PC-9 (cell line): ENCODE results near the gene DUSP16.

Source experiments
- EZH2 ChIP-seq: fragments of 200-600 bp; sonication (generic); IDR thresholded peaks from 2 replicates; pipeline ENCODE4 v1.8.0; 2017; ENCODE audit warnings: antibody characterized with exemption, low read depth
- TF ChIP-seq, protein P1 (sequence below): fragments of 200-600 bp; sonication (generic); conservative IDR thresholded peaks from 2 replicates; pipeline ENCODE4 v1.6.1; 2017; ENCODE audit warnings: mixed run types, antibody characterized with exemption, mild to moderate bottlenecking, moderate library complexity

DNA sequence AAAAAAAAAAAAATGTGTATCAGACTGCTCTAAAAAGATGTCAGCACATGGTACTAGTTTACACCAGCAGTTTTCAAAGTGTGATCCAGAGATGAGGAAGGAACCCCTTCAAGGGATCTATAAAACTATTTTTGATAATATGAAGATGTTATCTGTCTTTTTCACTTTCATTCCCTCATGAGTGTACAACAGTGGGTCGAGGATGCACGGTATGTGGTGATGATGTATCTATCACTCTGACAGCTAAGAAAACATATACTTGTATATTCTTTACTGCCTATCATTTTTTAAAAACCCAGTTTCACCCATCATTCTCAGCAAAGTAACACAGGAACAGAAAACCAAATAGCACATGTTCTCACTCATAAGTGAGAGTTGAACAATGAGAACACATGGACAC lies 12.4 kb downstream of the DUSP16 start:
- TF ChIP-seq, protein P1, sequence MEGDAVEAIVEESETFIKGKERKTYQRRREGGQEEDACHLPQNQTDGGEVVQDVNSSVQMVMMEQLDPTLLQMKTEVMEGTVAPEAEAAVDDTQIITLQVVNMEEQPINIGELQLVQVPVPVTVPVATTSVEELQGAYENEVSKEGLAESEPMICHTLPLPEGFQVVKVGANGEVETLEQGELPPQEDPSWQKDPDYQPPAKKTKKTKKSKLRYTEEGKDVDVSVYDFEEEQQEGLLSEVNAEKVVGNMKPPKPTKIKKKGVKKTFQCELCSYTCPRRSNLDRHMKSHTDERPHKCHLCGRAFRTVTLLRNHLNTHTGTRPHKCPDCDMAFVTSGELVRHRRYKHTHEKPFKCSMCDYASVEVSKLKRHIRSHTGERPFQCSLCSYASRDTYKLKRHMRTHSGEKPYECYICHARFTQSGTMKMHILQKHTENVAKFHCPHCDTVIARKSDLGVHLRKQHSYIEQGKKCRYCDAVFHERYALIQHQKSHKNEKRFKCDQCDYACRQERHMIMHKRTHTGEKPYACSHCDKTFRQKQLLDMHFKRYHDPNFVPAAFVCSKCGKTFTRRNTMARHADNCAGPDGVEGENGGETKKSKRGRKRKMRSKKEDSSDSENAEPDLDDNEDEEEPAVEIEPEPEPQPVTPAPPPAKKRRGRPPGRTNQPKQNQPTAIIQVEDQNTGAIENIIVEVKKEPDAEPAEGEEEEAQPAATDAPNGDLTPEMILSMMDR, result no peak
- no peak for TF ChIP-seq EZH2
